ENCODE results near the gene MARCKSL1. TPM values are rescaled to one million over a fixed set of nuclear protein-coding genes. Genes with fewer than 3 reads are reported as not detected.

MARCKSL1 gene
- total and polyA plus RNA-seq, 2 of the 13 experiments (the other 11 are each of a cell fraction or from before 2014, with no cell fraction given), result 81.9 to 155 TPM

DNA sequence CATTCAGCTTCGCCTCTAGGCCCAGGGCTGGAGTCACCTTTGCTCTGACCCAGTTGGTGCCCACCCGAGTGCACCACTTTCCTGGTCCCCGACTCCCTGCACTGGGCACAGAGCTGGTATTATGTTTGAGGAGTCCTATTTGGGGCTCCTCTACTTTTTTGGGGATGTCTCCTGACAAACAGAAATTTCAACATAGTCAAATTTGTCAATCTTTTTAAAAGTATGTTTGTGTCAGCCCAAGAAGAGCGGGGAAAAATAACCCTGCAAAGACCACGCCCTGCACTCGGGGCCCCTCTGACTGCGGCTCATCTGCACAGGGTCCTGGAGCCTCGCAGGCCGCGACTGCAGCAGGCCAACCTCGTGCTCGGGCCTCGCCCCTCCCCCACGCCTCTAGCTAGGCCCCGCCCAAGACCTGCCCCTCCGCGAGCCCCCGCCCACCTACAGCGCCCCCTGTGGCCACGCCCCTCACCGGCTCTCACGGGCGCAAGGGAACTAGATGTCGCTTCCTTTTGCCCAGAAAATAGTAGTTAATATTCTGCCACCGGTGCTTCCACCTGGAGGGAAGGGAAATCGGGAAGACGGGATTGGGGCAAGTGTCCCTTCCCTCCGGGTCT, 14.9 kb upstream of the MARCKSL1 start (continued):
- TF ChIP-seq, protein P1, sequence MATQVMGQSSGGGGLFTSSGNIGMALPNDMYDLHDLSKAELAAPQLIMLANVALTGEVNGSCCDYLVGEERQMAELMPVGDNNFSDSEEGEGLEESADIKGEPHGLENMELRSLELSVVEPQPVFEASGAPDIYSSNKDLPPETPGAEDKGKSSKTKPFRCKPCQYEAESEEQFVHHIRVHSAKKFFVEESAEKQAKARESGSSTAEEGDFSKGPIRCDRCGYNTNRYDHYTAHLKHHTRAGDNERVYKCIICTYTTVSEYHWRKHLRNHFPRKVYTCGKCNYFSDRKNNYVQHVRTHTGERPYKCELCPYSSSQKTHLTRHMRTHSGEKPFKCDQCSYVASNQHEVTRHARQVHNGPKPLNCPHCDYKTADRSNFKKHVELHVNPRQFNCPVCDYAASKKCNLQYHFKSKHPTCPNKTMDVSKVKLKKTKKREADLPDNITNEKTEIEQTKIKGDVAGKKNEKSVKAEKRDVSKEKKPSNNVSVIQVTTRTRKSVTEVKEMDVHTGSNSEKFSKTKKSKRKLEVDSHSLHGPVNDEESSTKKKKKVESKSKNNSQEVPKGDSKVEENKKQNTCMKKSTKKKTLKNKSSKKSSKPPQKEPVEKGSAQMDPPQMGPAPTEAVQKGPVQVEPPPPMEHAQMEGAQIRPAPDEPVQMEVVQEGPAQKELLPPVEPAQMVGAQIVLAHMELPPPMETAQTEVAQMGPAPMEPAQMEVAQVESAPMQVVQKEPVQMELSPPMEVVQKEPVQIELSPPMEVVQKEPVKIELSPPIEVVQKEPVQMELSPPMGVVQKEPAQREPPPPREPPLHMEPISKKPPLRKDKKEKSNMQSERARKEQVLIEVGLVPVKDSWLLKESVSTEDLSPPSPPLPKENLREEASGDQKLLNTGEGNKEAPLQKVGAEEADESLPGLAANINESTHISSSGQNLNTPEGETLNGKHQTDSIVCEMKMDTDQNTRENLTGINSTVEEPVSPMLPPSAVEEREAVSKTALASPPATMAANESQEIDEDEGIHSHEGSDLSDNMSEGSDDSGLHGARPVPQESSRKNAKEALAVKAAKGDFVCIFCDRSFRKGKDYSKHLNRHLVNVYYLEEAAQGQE (IDR thresholded peaks at IDR 0.05; ENCODE audit: borderline replicate concordance in 1 of 2, low read depth in 1 of 2, low read length in 2 of 2), result no peak
- TF ChIP-seq DMAP1 (CRISPR knock-in tag; IDR thresholded peaks at IDR 0.05) (0 out of 2 replicates have a peak, but pooled peaks have one; percentile 29), FIP1L1 (IDR thresholded peaks at IDR 0.05; ENCODE audit: borderline replicate concordance, insufficient read depth, low read depth, low read length) (no peak), KLF9 (CRISPR knock-in tag; IDR thresholded peaks at IDR 0.05; ENCODE audit: low read depth) (peak; percentile 81; the same call in 1 of the 2 replicates), MEIS1 (CRISPR knock-in tag; IDR thresholded peaks at IDR 0.05; ENCODE audit: borderline replicate concordance) (no peak), RAD21 (CRISPR knock-in tag; IDR thresholded peaks at IDR 0.05) (no peak), ASH2L (IDR thresholded peaks at IDR 0.05; ENCODE audit: insufficient read length, low read depth, low read length) (no peak), PCBP1 (IDR thresholded peaks at IDR 0.05; ENCODE audit: borderline replicate concordance, low read depth, low read length) (no peak), ZNF616 (CRISPR knock-in tag; IDR thresholded peaks at IDR 0.05; ENCODE audit: low read depth) (no peak; the same call in 1 of the 2 replicates), MEF2D (CRISPR knock-in tag; IDR thresholded peaks at IDR 0.05) (peak; percentile 59; the same call in 1 of the 2 replicates), CENPT (CRISPR knock-in tag; IDR thresholded peaks at IDR 0.05; ENCODE audit: low read depth) (0 out of 2 replicates have a peak, but pooled peaks have one; percentile 41), ZNF496 (CRISPR knock-in tag; IDR thresholded peaks at IDR 0.05; ENCODE audit: insufficient replicate concordance) (no peak), ZNF777 (CRISPR knock-in tag; IDR thresholded peaks at IDR 0.05) (no peak), STAG1 (CRISPR knock-in tag; IDR thresholded peaks at IDR 0.05) (no peak), ZBTB3 (CRISPR knock-in tag; IDR thresholded peaks at IDR 0.05; ENCODE audit: borderline replicate concordance, low read depth) (0 out of 2 replicates have a peak, but pooled peaks have one; percentile 51)
- TF ChIP-seq, protein P2, sequence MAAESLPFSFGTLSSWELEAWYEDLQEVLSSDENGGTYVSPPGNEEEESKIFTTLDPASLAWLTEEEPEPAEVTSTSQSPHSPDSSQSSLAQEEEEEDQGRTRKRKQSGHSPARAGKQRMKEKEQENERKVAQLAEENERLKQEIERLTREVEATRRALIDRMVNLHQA (CRISPR knock-in tag; IDR thresholded peaks at IDR 0.05), result no peak
- TF ChIP-seq, protein P3, sequence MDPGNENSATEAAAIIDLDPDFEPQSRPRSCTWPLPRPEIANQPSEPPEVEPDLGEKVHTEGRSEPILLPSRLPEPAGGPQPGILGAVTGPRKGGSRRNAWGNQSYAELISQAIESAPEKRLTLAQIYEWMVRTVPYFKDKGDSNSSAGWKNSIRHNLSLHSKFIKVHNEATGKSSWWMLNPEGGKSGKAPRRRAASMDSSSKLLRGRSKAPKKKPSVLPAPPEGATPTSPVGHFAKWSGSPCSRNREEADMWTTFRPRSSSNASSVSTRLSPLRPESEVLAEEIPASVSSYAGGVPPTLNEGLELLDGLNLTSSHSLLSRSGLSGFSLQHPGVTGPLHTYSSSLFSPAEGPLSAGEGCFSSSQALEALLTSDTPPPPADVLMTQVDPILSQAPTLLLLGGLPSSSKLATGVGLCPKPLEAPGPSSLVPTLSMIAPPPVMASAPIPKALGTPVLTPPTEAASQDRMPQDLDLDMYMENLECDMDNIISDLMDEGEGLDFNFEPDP (CRISPR knock-in tag; conservative IDR thresholded peaks at IDR 0.05), result no peak
- TF ChIP-seq, protein P4, sequence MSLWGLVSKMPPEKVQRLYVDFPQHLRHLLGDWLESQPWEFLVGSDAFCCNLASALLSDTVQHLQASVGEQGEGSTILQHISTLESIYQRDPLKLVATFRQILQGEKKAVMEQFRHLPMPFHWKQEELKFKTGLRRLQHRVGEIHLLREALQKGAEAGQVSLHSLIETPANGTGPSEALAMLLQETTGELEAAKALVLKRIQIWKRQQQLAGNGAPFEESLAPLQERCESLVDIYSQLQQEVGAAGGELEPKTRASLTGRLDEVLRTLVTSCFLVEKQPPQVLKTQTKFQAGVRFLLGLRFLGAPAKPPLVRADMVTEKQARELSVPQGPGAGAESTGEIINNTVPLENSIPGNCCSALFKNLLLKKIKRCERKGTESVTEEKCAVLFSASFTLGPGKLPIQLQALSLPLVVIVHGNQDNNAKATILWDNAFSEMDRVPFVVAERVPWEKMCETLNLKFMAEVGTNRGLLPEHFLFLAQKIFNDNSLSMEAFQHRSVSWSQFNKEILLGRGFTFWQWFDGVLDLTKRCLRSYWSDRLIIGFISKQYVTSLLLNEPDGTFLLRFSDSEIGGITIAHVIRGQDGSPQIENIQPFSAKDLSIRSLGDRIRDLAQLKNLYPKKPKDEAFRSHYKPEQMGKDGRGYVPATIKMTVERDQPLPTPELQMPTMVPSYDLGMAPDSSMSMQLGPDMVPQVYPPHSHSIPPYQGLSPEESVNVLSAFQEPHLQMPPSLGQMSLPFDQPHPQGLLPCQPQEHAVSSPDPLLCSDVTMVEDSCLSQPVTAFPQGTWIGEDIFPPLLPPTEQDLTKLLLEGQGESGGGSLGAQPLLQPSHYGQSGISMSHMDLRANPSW (CRISPR knock-in tag; IDR thresholded peaks at IDR 0.05; ENCODE audit: borderline replicate concordance), result no peak
- TF ChIP-seq, protein P5, sequence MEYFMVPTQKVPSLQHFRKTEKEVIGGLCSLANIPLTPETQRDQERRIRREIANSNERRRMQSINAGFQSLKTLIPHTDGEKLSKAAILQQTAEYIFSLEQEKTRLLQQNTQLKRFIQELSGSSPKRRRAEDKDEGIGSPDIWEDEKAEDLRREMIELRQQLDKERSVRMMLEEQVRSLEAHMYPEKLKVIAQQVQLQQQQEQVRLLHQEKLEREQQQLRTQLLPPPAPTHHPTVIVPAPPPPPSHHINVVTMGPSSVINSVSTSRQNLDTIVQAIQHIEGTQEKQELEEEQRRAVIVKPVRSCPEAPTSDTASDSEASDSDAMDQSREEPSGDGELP (IDR thresholded peaks at IDR 0.05; ENCODE audit: borderline replicate concordance, low read depth), result no peak

Measured in HepG2 (cell line).